NCI-H510A treated with DMSO at 0.1 percent for 48 hours (cell line): Measurements from ENCODE around the gene GPR4.

Source experiments
- DNase-seq: peaks from one replicate; lab custom pipeline; 2025; lab: John Stamatoyannopoulos, UW

The GPR4 gene

DNA sequence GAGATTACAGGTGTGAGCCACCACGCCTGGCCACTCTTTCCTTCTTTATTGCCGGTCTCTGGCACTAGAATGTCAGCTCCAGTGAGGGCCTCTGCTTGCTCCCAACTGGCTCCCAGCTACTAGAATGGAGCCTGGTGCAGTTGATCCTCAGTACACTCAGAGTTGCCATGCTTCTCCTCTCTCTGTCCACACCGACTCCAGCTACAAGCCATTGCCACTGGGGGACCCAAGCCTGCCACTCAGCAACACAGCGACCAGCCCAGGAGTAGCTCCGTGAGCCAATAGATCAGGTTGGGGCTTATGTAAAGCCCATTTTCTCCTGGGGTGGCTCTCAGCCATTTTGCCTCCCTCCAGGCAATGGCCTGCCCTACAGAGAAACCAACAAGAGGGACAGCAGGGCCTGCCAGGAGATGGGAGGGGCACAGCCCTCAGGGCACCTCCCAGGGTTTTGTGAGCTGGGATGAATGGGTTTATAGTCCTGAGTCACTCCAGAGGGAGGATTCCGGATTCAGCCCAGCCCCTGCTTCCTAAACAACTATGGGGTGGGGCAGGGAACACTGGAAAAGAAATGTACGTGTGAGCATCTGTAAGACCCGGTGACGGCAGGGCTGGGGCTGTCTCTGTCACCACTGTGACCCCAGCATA lies 53.9 kb downstream of the GPR4 start:
- no peak for DNase-seq

DNA sequence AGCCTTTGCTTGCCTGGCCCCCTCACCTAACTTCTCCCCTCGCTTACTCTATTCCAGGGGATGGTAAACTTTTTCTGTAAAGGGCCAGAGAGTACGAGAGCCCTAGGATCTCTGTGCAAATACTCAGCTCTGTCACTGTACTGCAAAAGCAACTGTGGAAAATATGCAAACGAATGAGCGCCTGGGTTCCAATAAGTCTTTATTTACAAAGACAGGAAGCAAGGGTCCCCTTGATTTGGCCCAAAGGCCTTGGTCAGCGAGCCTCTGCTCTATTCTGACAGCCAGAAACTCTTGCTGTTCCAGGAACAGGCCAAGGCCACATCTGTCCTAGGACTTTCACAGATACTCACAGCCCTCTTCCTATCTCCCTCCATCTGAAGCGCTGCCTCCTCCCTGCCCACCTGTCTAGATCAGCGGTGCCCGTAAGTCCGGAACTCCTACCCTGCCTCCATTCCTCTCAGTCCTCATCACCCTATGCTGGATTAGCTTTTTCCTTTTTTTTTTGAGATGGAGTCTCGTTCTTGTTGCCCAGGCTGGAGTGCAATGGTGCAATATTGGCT lies 54.7 kb downstream of the GPR4 start:
- DNase-seq: no peak

DNA sequence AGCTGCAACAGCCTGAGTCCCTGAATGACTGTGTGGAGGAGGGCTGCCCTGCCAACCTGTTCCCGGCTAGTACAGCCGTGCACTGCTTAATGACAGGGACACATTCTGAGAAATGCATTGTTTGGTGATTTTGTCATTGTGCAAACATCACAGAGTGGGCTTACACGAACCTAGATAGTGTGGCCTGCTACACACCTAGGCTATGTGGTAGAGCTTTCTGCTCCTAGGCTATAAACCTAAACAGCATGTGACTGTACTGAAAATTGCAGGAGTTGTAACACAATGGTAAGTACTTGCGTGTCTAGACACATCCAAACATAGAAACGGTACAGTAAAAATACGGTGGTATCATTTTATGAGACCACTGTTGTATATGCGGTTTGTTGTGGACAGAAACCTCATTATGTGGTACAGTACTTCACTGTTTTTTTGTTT lies 59.8 kb downstream of the GPR4 start:
- no peak for DNase-seq
